Measurements from ENCODE around the gene CTIF.

The CTIF gene

GRCh38 chr18:48887294-48887904 lies 348.6 kb downstream of the CTIF start:
- DNase-seq (ENCODE audit: low spot score): no peak

- no peak for DNase-seq (ENCODE audit: low spot score)
These were observed 349.3 kb downstream of the CTIF start for GRCh38 chr18:48887905-48888772.

- DNase-seq (ENCODE audit: low spot score): no peak
These were observed 349.9 kb downstream of the CTIF start for GRCh38 chr18:48888773-48889080.

GRCh38 chr18:48889115-48889941 lies 350.5 kb downstream of the CTIF start:
- peak; percentile 48 for DNase-seq (ENCODE audit: low spot score)

- DNase-seq (ENCODE audit: low spot score): no peak
These were observed 351.3 kb downstream of the CTIF start for GRCh38 chr18:48889981-48890762.

- DNase-seq (ENCODE audit: low spot score): no peak
These were observed 352.9 kb downstream of the CTIF start for GRCh38 chr18:48891721-48892120.

GRCh38 chr18:48892146-48892855 lies 353.5 kb downstream of the CTIF start:
- DNase-seq (ENCODE audit: low spot score): no peak

GRCh38 chr18:48893061-48893607 lies 354.3 kb downstream of the CTIF start:
- no peak for DNase-seq (ENCODE audit: low spot score)

- no peak for DNase-seq (ENCODE audit: low spot score)
These were observed 355.1 kb downstream of the CTIF start for GRCh38 chr18:48893608-48894600.

- no peak for DNase-seq (ENCODE audit: low spot score)
These were observed 356.0 kb downstream of the CTIF start for GRCh38 chr18:48894799-48895346.

- no peak for DNase-seq (ENCODE audit: low spot score)
These were observed 357.6 kb downstream of the CTIF start for GRCh38 chr18:48896326-48896874.

GRCh38 chr18:48896875-48897511 lies 358.2 kb downstream of the CTIF start:
- DNase-seq (ENCODE audit: low spot score): peak; percentile 61

- peak; percentile 36 for DNase-seq (ENCODE audit: low spot score)
These were observed 358.7 kb downstream of the CTIF start for GRCh38 chr18:48897531-48897930.

- no peak for DNase-seq (ENCODE audit: low spot score)
These were observed 359.7 kb downstream of the CTIF start for GRCh38 chr18:48898521-48898920.

GRCh38 chr18:48899558-48900174 lies 360.8 kb downstream of the CTIF start:
- no peak for DNase-seq (ENCODE audit: low spot score)

- no peak for DNase-seq (ENCODE audit: low spot score)
These were observed 361.6 kb downstream of the CTIF start for GRCh38 chr18:48900469-48900868.

- no peak for DNase-seq (ENCODE audit: low spot score)
These were observed 362.6 kb downstream of the CTIF start for GRCh38 chr18:48901145-48902022.

Data from AG08396 (cell line).